Right lobe of liver (tissue), 4 donors: ENCODE measurements around the gene SPATA16.

Source experiments
- CTCF ChIP-seq, 4 donors: fragments of 200-600 bp in 3 of 4; fragments of 450-650 bp in 1 of 4; IDR thresholded peaks; one replicate each; pipeline versions ENCODE4 v1.5.1 to v1.8.0; 2016 to 2022; ENCODE audit warnings: antibody characterized with exemption in 4 of 4, mild to moderate bottlenecking in 2 of 4
- POLR2A ChIP-seq: fragments of 450-650 bp; IDR thresholded peaks from one replicate; pipeline ENCODE4 v1.6.1; 2017; ENCODE audit warnings: antibody characterized with exemption, mild to moderate bottlenecking
- donor health status: DM: no; HTN: no; CAD: no.
- donor health status: DM: no; HTN: no; CAD: no.
- donor health status: DM: no; HTN: yes; CAD: no.

- TF ChIP-seq CTCF (IDR thresholded peaks at IDR 0.05) (no peak), POLR2A (no peak)
Observed at GRCh38 chr3:172846103-172846561, 294.9 kb downstream of the SPATA16 start.
